Uterus (tissue), 4 donors: ENCODE results near the gene ADI1. TPM values are rescaled to one million over a fixed set of nuclear protein-coding genes. Genes with fewer than 3 reads are reported as not detected.
"Not testable (repeated sequence)": the region's sequence is repeated elsewhere in the genome, so short reads cannot be mapped to it uniquely, and the experiment has no call there.

Experiments used
- DNase-seq, 2 donors: peaks; one replicate each; pipeline ENCODE4 v3.0.0-alpha.2; 2019 to 2020
- H3K27ac ChIP-seq, 2 donors: fragments of 200-600 bp; sonication (generic); 1 replicate in 1 of 2; 2 replicates in 1 of 2; pipeline ENCODE4 v1.5.1; 2016 to 2018
- H3K27me3 ChIP-seq, 2 donors: fragments of 200-600 bp; sonication (generic); one replicate each; pipeline ENCODE4 v1.5.1; 2018 to 2019; ENCODE audit warnings: control low read depth in 1 of 2
- H3K36me3 ChIP-seq, 2 donors: fragments of 200-600 bp; sonication (generic); one replicate each; pipeline ENCODE4 v1.5.1; 2019; ENCODE audit warnings: control low read depth in 1 of 2
- H3K4me1 ChIP-seq, 2 donors: fragments of 200-600 bp; sonication (generic); one replicate each; pipeline ENCODE4 v1.5.1; 2018 to 2019; ENCODE audit warnings: control low read depth in 1 of 2
- H3K4me3 ChIP-seq, 2 donors: fragments of 200-600 bp; sonication (generic); 1 replicate in 1 of 2; 2 replicates in 1 of 2; pipeline ENCODE4 v1.5.1; 2018 to 2019; ENCODE audit warnings: mild to moderate bottlenecking in 1 of 2
- H3K9me3 ChIP-seq, 2 donors: fragments of 200-600 bp; sonication (generic); one replicate each; pipeline ENCODE4 v1.5.1; 2019; ENCODE audit warnings: control low read depth in 1 of 2
- CTCF ChIP-seq, 4 experiments: fragments of 200-600 bp in 2 of 4; fragments of 450-650 bp in 2 of 4; sonication (generic) in 2 of 4; IDR thresholded peaks; one replicate each; pipeline ENCODE4 v1.5.1; 2016 to 2019; ENCODE audit warnings: antibody characterized with exemption in 4 of 4, mild to moderate bottlenecking in 2 of 4, moderate library complexity in 1 of 4
- POLR2A ChIP-seq, 2 donors: fragments of 450-650 bp; IDR thresholded peaks; one replicate each; pipeline ENCODE4 v1.6.1; 2016; ENCODE audit warnings: antibody characterized with exemption in 2 of 2, mild to moderate bottlenecking in 1 of 2, moderate library complexity in 1 of 2
- intact Hi-C: fragments of 100-400 bp; cut with DNase I; formaldehyde crosslinking; loops from one replicate; pipeline ENCODE4 v1.15.1; 2023; ENCODE audit warnings: low total_unique reads
- total RNA-seq, 4 donors: library from RNA; depleted of rRNA in 3 of 4; stranded (reverse); fragments of >200 nt in 3 of 4; gene quantifications; one replicate each; pipeline versions ENCODE4 v1.1.0 to v1.2.4, GENCODE V29; 2014 to 2023
- donor health status: DM: yes; HTN: yes; CAD: no.

ADI1 gene
- total RNA-seq, 4 donors from 2014 or later: 31.5 to 65.0 (median 37.9) TPM

GRCh38 chr2:3503046-3503445 lies 16.3 kb downstream of the ADI1 start:
- intact Hi-C loops: no loop called here
- TF ChIP-seq CTCF (IDR thresholded peaks at IDR 0.05) (no peak), POLR2A (IDR thresholded peaks at IDR 0.05) (no peak)
- Histone ChIP-seq H3K27me3 (no peaks in the 10 kb centered on the region), H3K4me3 (no peak overlapping the region), H3K4me1 (no peaks in the 10 kb centered on the region), H3K27ac (no peak overlapping the region), H3K9me3 (no peaks in the 10 kb centered on the region), H3K36me3 (no peaks in the 10 kb centered on the region)
- peak in 1 of 2 donors; percentile 4 for DNase-seq

- Histone ChIP-seq H3K27ac (no peak overlapping the region), H3K27me3 (no peaks in the 10 kb centered on the region), H3K4me3 (no peak overlapping the region), H3K4me1 (no peaks in the 10 kb centered on the region), H3K9me3 (no peaks in the 10 kb centered on the region), H3K36me3 (no peaks in the 10 kb centered on the region)
- peak in 1 of 2 donors; percentile 10 for DNase-seq
- intact Hi-C loops: no loop called here
- TF ChIP-seq CTCF (IDR thresholded peaks at IDR 0.05) (no peak), POLR2A (IDR thresholded peaks at IDR 0.05) (no peak)
These were observed 18.9 kb downstream of the ADI1 start for GRCh38 chr2:3500326-3500899.

GRCh38 chr2:3498783-3499394 lies 20.4 kb downstream of the ADI1 start:
- Histone ChIP-seq H3K4me3 (no peak overlapping the region), H3K27me3 (no peaks in the 10 kb centered on the region), H3K27ac (no peak overlapping the region), H3K9me3 (no peaks in the 10 kb centered on the region), H3K36me3 (no peaks in the 10 kb centered on the region), H3K4me1 (no peaks in the 10 kb centered on the region)
- intact Hi-C loops: no loop called here
- peak in 1 of 2 donors; percentile 4 for DNase-seq
- TF ChIP-seq POLR2A (IDR thresholded peaks at IDR 0.05) (no peak), CTCF (IDR thresholded peaks at IDR 0.05) (no peak)

- H3K4me3 ChIP-seq, H3K36me3 ChIP-seq, H3K4me1 ChIP-seq, H3K27me3 ChIP-seq, H3K27ac ChIP-seq, intact Hi-C loops, H3K9me3 ChIP-seq: not testable (repeated sequence)
- peak in 1 of 2 donors; percentile 11 for DNase-seq
These were observed 22.6 kb downstream of the ADI1 start for GRCh38 chr2:3496708-3497080.

GRCh38 chr2:3494984-3495666 lies 24.2 kb downstream of the ADI1 start:
- H3K27ac ChIP-seq: no peak overlapping the region
- H3K27me3 ChIP-seq: no peaks in the 10 kb centered on the region
- intact Hi-C loops: no loop called here
- no peaks in the 10 kb centered on the region for H3K4me1 ChIP-seq
- no peaks in the 10 kb centered on the region for H3K36me3 ChIP-seq
- no peak for DNase-seq
- TF ChIP-seq CTCF (IDR thresholded peaks at IDR 0.05) (no peak), POLR2A (IDR thresholded peaks at IDR 0.05) (no peak)
- H3K4me3 ChIP-seq: no peak overlapping the region
- no peaks in the 10 kb centered on the region for H3K9me3 ChIP-seq
